Neural cell (in vitro differentiated cells): ENCODE measurements around the gene NRL. TPM values are rescaled to one million over a fixed set of nuclear protein-coding genes. Genes with fewer than 3 reads are reported as not detected.

ENCODE experiments used
- H2AFZ ChIP-seq: fragments of 200-600, 300-800 bp; sonication (generic), shearing (Covaris generic); 2 replicates; pipeline ENCODE4 v1.6.0; 2014; ENCODE audit warnings: low read depth, mild to moderate bottlenecking, antibody characterized with exemption, low read length, moderate library complexity
- H3F3A ChIP-seq: fragments of 200-600 bp; shearing (Covaris generic); 2 replicates; pipeline ENCODE4 v1.6.1; 2016; ENCODE audit warnings: mild to moderate bottlenecking, moderate library complexity, mixed read lengths, antibody characterized with exemption, low read length; ENCODE audit not compliant: insufficient read depth, poor library complexity, severe bottlenecking
- H3K27ac ChIP-seq: fragments of 200-600, 300-800 bp; sonication (generic), shearing (Covaris generic); 2 replicates; pipeline ENCODE4 v1.5.1; 2014; ENCODE audit warnings: mild to moderate bottlenecking, low read length, moderate library complexity
- H3K27me3 ChIP-seq: fragments of 300-800, 200-600 bp; sonication (generic), shearing (Covaris generic); 2 replicates; pipeline ENCODE4 v1.6.0; 2014; ENCODE audit warnings: mild to moderate bottlenecking, low read depth, low read length, moderate library complexity; ENCODE audit not compliant: insufficient read depth
- H3K36me3 ChIP-seq: fragments of 300-800, 200-600 bp; sonication (generic), shearing (Covaris generic); 2 replicates; pipeline ENCODE4 v1.5.1; 2014; ENCODE audit warnings: mild to moderate bottlenecking, antibody characterized with exemption, low read length, moderate library complexity; ENCODE audit not compliant: insufficient read depth
- H3K4me2 ChIP-seq: fragments of 300-800, 200-600 bp; sonication (generic), shearing (Covaris generic); 2 replicates; pipeline ENCODE4 v1.6.0; 2014; ENCODE audit warnings: mild to moderate bottlenecking, low read length
- H3K4me3 ChIP-seq: fragments of 300-800, 200-600 bp; sonication (generic), shearing (Covaris generic); 2 replicates; pipeline ENCODE4 v1.5.1; 2014; ENCODE audit warnings: mild to moderate bottlenecking, low read length, moderate library complexity
- H3K79me2 ChIP-seq: fragments of 200-600 bp; shearing (Covaris generic); replicated peaks from 2 replicates; pipeline ENCODE4 v1.6.0; 2014; ENCODE audit warnings: mild to moderate bottlenecking, low read length, moderate library complexity; ENCODE audit not compliant: insufficient read depth
- H3K9ac ChIP-seq: fragments of 300-800, 200-600 bp; sonication (generic), shearing (Covaris generic); 2 replicates; pipeline ENCODE4 v1.6.1; 2016; ENCODE audit warnings: mild to moderate bottlenecking, low read length, mixed read lengths
- H3K9me2 ChIP-seq: fragments of 200-600 bp; shearing (Covaris generic); 2 replicates; pipeline ENCODE4 v1.6.1; 2016; ENCODE audit warnings: mild to moderate bottlenecking, low read length, mixed read lengths; ENCODE audit not compliant: insufficient read depth
- H3K9me3 ChIP-seq: fragments of 200-600, 300-800 bp; sonication (generic), shearing (Covaris generic); 2 replicates; pipeline ENCODE4 v1.6.1; 2016; ENCODE audit warnings: mild to moderate bottlenecking, mixed run types, low read length, moderate library complexity, mixed read lengths
- H4K20me1 ChIP-seq: fragments of 200-600 bp; shearing (Covaris generic); 2 replicates; pipeline ENCODE4 v1.6.1; 2016; ENCODE audit warnings: mild to moderate bottlenecking, mixed run types; ENCODE audit not compliant: insufficient read depth
- CTCF ChIP-seq: fragments of 450-650 bp; IDR thresholded peaks from 2 replicates; pipeline ENCODE4 v1.5.1; 2014; ENCODE audit warnings: antibody characterized with exemption, mild to moderate bottlenecking, moderate library complexity; ENCODE audit not compliant: poor library complexity, severe bottlenecking
- EP300 ChIP-seq: fragments of 450-650 bp; conservative IDR thresholded peaks from 2 replicates; pipeline ENCODE4 v1.6.1; 2014; ENCODE audit warnings: antibody characterized with exemption, mild to moderate bottlenecking, moderate library complexity; ENCODE audit not compliant: poor library complexity, severe bottlenecking
- EZH2 ChIP-seq: fragments of 200-600, 300-800 bp; shearing (Covaris generic), sonication (generic); IDR thresholded peaks from 2 replicates; pipeline ENCODE4 v1.6.1; 2014; ENCODE audit warnings: antibody characterized with exemption, low read length, borderline replicate concordance, mild to moderate bottlenecking; ENCODE audit not compliant: insufficient read depth, poor library complexity, severe bottlenecking
- MXI1 ChIP-seq: fragments of 450-650 bp; conservative IDR thresholded peaks from 2 replicates; pipeline ENCODE4 v1.6.1; 2014; ENCODE audit warnings: antibody characterized with exemption, mild to moderate bottlenecking; ENCODE audit not compliant: poor library complexity, severe bottlenecking
- POLR2AphosphoS5 ChIP-seq: IDR thresholded peaks from 2 replicates; pipeline ENCODE4 v1.6.1; 2012
- RAD21 ChIP-seq: fragments of 450-650 bp; conservative IDR thresholded peaks from 2 replicates; pipeline ENCODE4 v1.6.1; 2014; ENCODE audit warnings: antibody characterized with exemption, mild to moderate bottlenecking, moderate library complexity
- REST ChIP-seq: IDR thresholded peaks from 2 replicates; pipeline ENCODE4 v1.6.1; 2012; ENCODE audit warnings: borderline replicate concordance
- SMC3 ChIP-seq: fragments of 450-650 bp; conservative IDR thresholded peaks from 2 replicates; pipeline ENCODE4 v1.6.1; 2014; ENCODE audit warnings: antibody characterized with exemption, mild to moderate bottlenecking, moderate library complexity; ENCODE audit not compliant: poor library complexity
- TAF1 ChIP-seq: IDR thresholded peaks from 2 replicates; pipeline ENCODE4 v1.6.1; 2012; ENCODE audit warnings: low read depth
- polyA plus RNA-seq: library from polyadenylated mRNA; depleted of rRNA; stranded (reverse); fragments of >200 nt; gene quantifications from 2 replicates; pipeline ENCODE4 v1.2.3, GENCODE V29; 2014

The NRL gene
- polyA plus RNA-seq, 1 donor from 2014 or later: 9.5 TPM

GRCh38 chr14:24071144-24071697 is 43.5 kb downstream of the NRL start, which contains the start of gene CPNE6:
Gene CPNE6 (plus strand): TSS chr14:24071562. CDS start chr14:24072937, 1,375 bp downstream.
- Histone ChIP-seq H3K79me2 (no peaks in the 10 kb centered on the region), H3K4me3 (no peak within 1 kb of the TSS), H3F3A (no peaks in the 10 kb centered on the region), H2AFZ (no peak within 1 kb of the TSS), H3K4me2 (no peak within 1 kb of the TSS), H4K20me1 (no peaks in the 10 kb centered on the region), H3K27me3 (no peaks in the 10 kb centered on the region), H3K9me2 (no peaks in the 10 kb centered on the region), H3K36me3 (no peaks in the 10 kb centered on the region), H3K9me3 (no peaks in the 10 kb centered on the region), H3K9ac (no peak within 1 kb of the TSS), H3K27ac (no peak within 1 kb of the TSS)
- TF ChIP-seq EP300 (no peak), POLR2AphosphoS5 (peak; percentile 19)

- Histone ChIP-seq H3K27me3 (no peaks in the 10 kb centered on the region), H3K9me2 (no peaks in the 10 kb centered on the region), H4K20me1 (no peaks in the 10 kb centered on the region), H3K9ac (no peak overlapping the region), H3K79me2 (no peaks in the 10 kb centered on the region), H3F3A (no peaks in the 10 kb centered on the region), H2AFZ (no peak overlapping the region), H3K36me3 (no peaks in the 10 kb centered on the region), H3K4me3 (no peak overlapping the region), H3K9me3 (no peaks in the 10 kb centered on the region), H3K4me2 (no peak overlapping the region), H3K27ac (no peak overlapping the region)
- TF ChIP-seq MXI1 (no peak), RAD21 (no peak), CTCF (no peak), REST (no peak), TAF1 (no peak), SMC3 (no peak), EP300 (no peak), EZH2 (no peak), POLR2AphosphoS5 (no peak)
These were observed 44.2 kb downstream of the NRL start for GRCh38 chr14:24070285-24071143.
